GM12801 (cell line): Measurements from ENCODE around the gene KIAA1614.

Experiments used
- CTCF ChIP-seq: IDR thresholded peaks from one replicate; pipeline ENCODE4 v1.5.1; 2011; ENCODE audit warnings: control low read depth; ENCODE audit not compliant: insufficient read length; ENCODE audit errors: extremely low read depth

The KIAA1614 gene

DNA sequence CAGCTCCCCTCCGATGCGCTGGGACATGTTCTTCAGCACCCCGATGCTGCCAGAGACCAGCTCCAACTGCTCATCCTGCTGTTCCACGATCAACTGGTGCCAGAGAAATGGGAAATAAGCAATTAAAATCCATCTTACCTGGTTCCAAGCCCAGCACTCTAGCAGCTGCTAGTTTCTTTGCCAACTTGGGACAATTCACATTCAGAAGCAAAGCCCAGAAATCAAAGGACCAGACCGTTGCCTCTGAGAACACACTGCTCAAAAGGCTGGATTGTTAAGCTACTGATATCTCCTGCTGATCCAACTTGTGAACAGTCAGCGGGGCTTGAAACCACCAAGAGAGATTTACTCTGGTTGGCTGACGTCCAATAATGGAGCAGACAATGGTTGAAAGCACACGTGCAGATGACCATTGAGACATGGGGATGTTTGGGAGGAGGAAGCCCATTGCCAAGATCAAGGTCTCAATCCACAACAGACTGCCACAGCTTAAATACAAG lies 75.6 kb downstream of the KIAA1614 start:
- TF ChIP-seq CTCF, result no peak

DNA sequence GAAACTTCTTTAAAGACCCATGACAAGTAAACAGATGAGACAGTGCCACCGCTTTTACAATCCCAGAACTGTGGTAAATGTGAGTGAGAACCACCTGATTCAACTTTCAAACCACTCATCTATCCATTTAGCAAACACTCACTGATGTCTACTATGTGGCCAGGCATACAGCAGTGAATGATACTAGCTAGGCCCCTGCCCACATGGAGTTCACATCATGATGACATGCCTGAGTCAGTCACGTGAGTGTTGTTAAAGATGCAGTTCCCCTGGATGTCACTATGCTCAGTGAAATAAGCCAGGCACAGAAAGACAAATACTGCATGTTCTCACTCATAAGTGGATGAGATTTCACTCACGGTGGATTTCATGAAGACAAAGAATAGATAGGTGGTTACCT lies 81.6 kb downstream of the KIAA1614 start:
- TF ChIP-seq CTCF, result no peak

GRCh38 chr1:180997843-180998504 lies 85.3 kb downstream of the KIAA1614 start:
- no peak for TF ChIP-seq CTCF
